Hepatocyte (in vitro differentiated cells): Measurements from ENCODE around the gene IL17RB. TPM values are rescaled to one million over a fixed set of nuclear protein-coding genes. Genes with fewer than 3 reads are reported as not detected.

ENCODE experiments used
- DNase-seq: peaks from one replicate; pipeline ENCODE4 v3.0.0-alpha.2; 2016; ENCODE audit warnings: low spot score
- H2AFZ ChIP-seq: fragments of 200-600 bp; sonication (generic); 2 replicates; pipeline ENCODE4 v1.6.0; 2016; ENCODE audit warnings: antibody characterized with exemption, mild to moderate bottlenecking
- H3K27ac ChIP-seq: fragments of 200-600 bp; sonication (generic); 2 replicates; pipeline ENCODE4 v1.5.1; 2016; ENCODE audit warnings: mild to moderate bottlenecking
- H3K27me3 ChIP-seq: fragments of 200-600 bp; sonication (generic); 2 replicates; pipeline ENCODE4 v1.6.1; 2016
- H3K36me3 ChIP-seq: fragments of 200-600 bp; sonication (generic); replicated peaks from 2 replicates; pipeline ENCODE4 v1.5.1; 2016; ENCODE audit warnings: low read depth; ENCODE audit not compliant: insufficient read depth
- H3K4me1 ChIP-seq: fragments of 200-600 bp; sonication (generic); 2 replicates; pipeline ENCODE4 v1.5.1; 2016; ENCODE audit warnings: mild to moderate bottlenecking, moderate library complexity; ENCODE audit not compliant: insufficient read depth
- H3K4me2 ChIP-seq: fragments of 200-600 bp; sonication (generic); 2 replicates; pipeline ENCODE4 v1.6.0; 2016
- H3K4me3 ChIP-seq: fragments of 200-600 bp; sonication (generic); 2 replicates; pipeline ENCODE4 v1.5.1; 2016; ENCODE audit warnings: mild to moderate bottlenecking
- H3K79me2 ChIP-seq: fragments of 200-600 bp; sonication (generic); 2 replicates; pipeline ENCODE4 v1.6.0; 2017; ENCODE audit warnings: mild to moderate bottlenecking
- H3K9me2 ChIP-seq: fragments of 200-600 bp; sonication (generic); replicated peaks from 2 replicates; pipeline ENCODE4 v1.6.0; 2017; ENCODE audit warnings: mild to moderate bottlenecking; ENCODE audit not compliant: insufficient read depth
- H3K9me3 ChIP-seq: fragments of 200-600 bp; sonication (generic); 2 replicates; pipeline ENCODE4 v1.5.1; 2016; ENCODE audit warnings: low read depth, mild to moderate bottlenecking
- H4K20me1 ChIP-seq: fragments of 200-600 bp; sonication (generic); 2 replicates; pipeline ENCODE4 v1.6.0; 2016; ENCODE audit warnings: mild to moderate bottlenecking; ENCODE audit not compliant: insufficient read depth, poor library complexity, severe bottlenecking
- CTCF ChIP-seq: fragments of 200-600 bp; sonication (generic); IDR thresholded peaks from 2 replicates; pipeline ENCODE4 v1.5.1; 2016; ENCODE audit warnings: antibody characterized with exemption, mild to moderate bottlenecking; ENCODE audit not compliant: poor library complexity
- EZH2 ChIP-seq: fragments of 200-600 bp; sonication (generic); IDR thresholded peaks from 2 replicates; pipeline ENCODE4 v1.6.1; 2016; ENCODE audit warnings: antibody characterized with exemption, mild to moderate bottlenecking, borderline replicate concordance
- EZH2phosphoT487 ChIP-seq: fragments of 200-600 bp; sonication (generic); IDR thresholded peaks from one replicate; pipeline ENCODE4 v1.6.1; 2018; ENCODE audit warnings: antibody characterized with exemption, mild to moderate bottlenecking, low read depth, moderate library complexity; ENCODE audit not compliant: unreplicated experiment, severe bottlenecking
- WGBS: methylation state at CpG from one replicate; pipeline ENCODE4 v1.1.6; 2016; ENCODE audit warnings: low lambda C conversion rate; ENCODE audit errors: missing lambda C conversion rate; 5-methylcytosine and 5-hydroxymethylcytosine counted together
- polyA plus RNA-seq: library from polyadenylated mRNA; unstranded; fragments of >200 nt; fragmentation: Nextera tagmentation; extraction: Ambion mirVana; gene quantifications from 2 replicates; pipeline ENCODE4 v1.2.1, GENCODE V29; 2016
- total RNA-seq: library from RNA; depleted of rRNA; stranded (reverse); fragments of >200 nt; gene quantifications from 2 replicates; pipeline ENCODE4 v1.2.3, GENCODE V29; 2014

IL17RB gene
- total and polyA plus RNA-seq, 2 experiments from 2014 or later, result 14.1 to 17.4 TPM

- Histone ChIP-seq H3K36me3 (no peaks in the 10 kb centered on the region), H3K27ac (no peak overlapping the region), H3K4me2 (no peak overlapping the region), H3K4me3 (no peak overlapping the region), H2AFZ (no peak overlapping the region), H4K20me1 (no peaks in the 10 kb centered on the region), H3K79me2 (no peaks in the 10 kb centered on the region), H3K27me3 (no peaks in the 10 kb centered on the region), H3K9me3 (no peaks in the 10 kb centered on the region), H3K9me2 (no peaks in the 10 kb centered on the region), H3K4me1 (peaks cover 25% of the 10 kb centered on the region)
- TF ChIP-seq EZH2, result no peak
- no peak for TF ChIP-seq CTCF
- no peak for TF ChIP-seq EZH2phosphoT487
- no peak for DNase-seq
- WGBS, result 94% methylated on average over 18 of the region's 18 CpGs
Measured at GRCh38 chr3:53803124-53803815, 43.1 kb upstream of the IL17RB start.

DNA sequence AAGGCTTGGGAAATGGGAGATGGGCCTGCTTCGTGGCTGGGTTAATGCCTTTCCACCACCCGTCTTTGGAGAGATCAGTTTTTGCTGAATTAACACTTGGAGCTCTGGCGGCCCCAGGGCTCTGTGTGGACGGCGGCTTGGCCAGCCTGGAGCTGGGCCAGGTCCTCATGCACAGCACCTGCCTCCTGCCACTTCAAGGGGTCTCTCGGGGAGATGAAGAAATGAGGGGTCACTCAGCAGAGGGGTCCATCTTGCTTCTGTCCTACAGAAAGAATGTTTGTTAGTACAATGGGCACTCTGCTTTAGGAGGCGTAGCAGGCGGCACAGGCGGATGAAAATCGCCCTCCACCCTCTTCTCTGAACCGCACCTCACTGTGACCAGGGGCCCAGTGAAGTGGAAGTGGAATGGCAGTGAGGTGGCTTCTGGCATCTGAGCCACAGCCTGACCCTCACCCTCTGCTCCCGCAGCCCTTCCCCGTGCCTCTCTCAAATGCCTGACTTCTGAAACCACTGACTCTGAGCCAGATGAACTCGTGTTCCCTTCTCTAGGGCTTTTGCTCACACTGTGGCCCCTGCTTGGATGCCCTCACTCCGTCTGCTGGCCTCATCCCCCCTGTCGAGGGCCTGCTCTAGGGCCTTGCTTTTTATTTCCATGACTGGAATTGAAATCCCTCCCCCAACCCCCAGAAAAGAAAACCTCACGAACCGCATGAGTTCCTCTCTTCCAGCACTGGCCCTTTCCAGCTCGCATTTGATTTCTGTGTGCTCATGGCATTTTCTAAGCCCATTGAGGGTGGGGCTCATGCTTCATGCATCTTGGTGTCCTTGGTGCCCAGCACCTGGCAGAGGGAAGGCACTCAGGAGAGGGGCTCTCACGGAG, 42.3 kb upstream of the IL17RB start:
- no peaks in the 10 kb centered on the region for H3K79me2 ChIP-seq
- no peak overlapping the region for H2AFZ ChIP-seq
- H3K4me1 ChIP-seq, result peaks cover 25% of the 10 kb centered on the region
- no peak overlapping the region for H3K4me2 ChIP-seq
- 87% methylated on average over 20 of the region's 20 CpGs for WGBS
- no peaks in the 10 kb centered on the region for H3K9me2 ChIP-seq
- no peak for DNase-seq
- no peak for TF ChIP-seq EZH2
- no peak for TF ChIP-seq EZH2phosphoT487
- TF ChIP-seq CTCF, result no peak
- no peaks in the 10 kb centered on the region for H3K9me3 ChIP-seq
- no peaks in the 10 kb centered on the region for H3K36me3 ChIP-seq
- no peaks in the 10 kb centered on the region for H4K20me1 ChIP-seq
- H3K27ac ChIP-seq, result peak overlapping the region; percentile 20
- no peak overlapping the region for H3K4me3 ChIP-seq
- H3K27me3 ChIP-seq, result no peaks in the 10 kb centered on the region

DNA sequence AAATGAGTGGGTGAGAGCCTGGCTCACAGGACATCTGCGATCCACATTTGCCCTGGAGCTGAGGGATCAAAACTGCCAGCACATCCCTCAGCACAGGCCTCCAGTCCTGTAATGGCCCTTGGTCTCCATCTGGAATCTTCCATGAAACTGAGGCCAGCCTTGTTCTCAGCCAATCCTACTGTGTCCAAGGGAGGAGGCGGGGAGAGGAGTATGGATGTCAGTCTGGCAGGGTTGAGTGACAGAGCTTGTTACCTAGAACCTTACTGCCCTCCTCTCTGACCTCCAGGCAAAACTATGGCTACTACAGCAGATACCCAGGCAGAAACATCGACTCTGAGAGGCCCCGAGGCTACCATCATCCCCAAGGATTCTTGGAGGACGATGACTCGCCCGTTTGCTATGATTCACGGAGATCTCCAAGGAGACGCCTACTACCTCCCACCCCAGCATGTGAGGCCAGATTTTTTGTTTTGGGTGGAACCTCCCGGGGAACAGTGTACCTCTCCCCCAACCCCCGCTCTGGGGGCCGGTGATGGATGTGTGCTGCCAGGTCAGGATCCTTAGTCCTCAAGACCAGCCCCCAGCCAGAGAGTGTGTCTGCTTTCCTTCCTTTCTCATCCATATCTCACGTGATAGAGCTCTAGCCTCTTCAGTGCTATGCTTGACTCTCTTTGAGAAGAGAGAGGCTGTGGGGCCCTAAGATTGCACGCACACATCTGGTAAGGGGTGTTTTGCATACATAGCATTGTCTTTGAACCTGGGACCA, 41.5 kb upstream of the IL17RB start:
- Histone ChIP-seq H3K4me3 (no peak overlapping the region), H3K36me3 (no peaks in the 10 kb centered on the region), H3K4me2 (no peak overlapping the region), H3K79me2 (no peaks in the 10 kb centered on the region), H3K27ac (peak overlapping the region; percentile 20), H2AFZ (no peak overlapping the region), H3K27me3 (no peaks in the 10 kb centered on the region), H3K9me2 (no peaks in the 10 kb centered on the region), H3K4me1 (peaks cover 25% of the 10 kb centered on the region), H3K9me3 (no peaks in the 10 kb centered on the region), H4K20me1 (no peaks in the 10 kb centered on the region)
- TF ChIP-seq EZH2 (no peak), EZH2phosphoT487 (no peak), CTCF (no peak)
- peak; percentile 63 for DNase-seq
- WGBS, result 54% methylated on average over 14 of the region's 14 CpGs
